Mesenteric fat pad (tissue), 1 donor: ENCODE data around the gene GCNT2. TPM values are rescaled to one million over a fixed set of nuclear protein-coding genes. Genes with fewer than 3 reads are reported as not detected.
"Not testable (repeated sequence)": the region's sequence is repeated elsewhere in the genome, so short reads cannot be mapped to it uniquely, and the experiment has no call there.

Experiments
- DNase-seq: peaks from one replicate; pipeline ENCODE4 v3.0.0-alpha.2; 2020; ENCODE audit warnings: low spot score
- long read RNA-seq: library from polyadenylated mRNA; unstranded; transcript quantifications from one replicate; pipeline ENCODE4 v2.0.0, GENCODE V29; 2020
- total RNA-seq: library from RNA; stranded (reverse); fragmentation: NEBNext Ultra II Directional; extraction: Animal tissue kit (Norgen Biotek cat#: 25700); gene quantifications from one replicate; pipeline ENCODE4 v1.2.1, GENCODE V29; 2021
- donor health status: DM: yes; HTN: yes; CAD: no.

The GCNT2 gene
- total RNA-seq, result 3.0 TPM
- long read RNA-seq, partial matches to known transcripts, result 0 of 3 reads
- long read RNA-seq, other reads (novel, unspliced or antisense), result 2 of 3 reads

- DNase-seq, result no peak
Measured at GRCh38 chr6:10521104-10521808, at the start of gene GCNT2. GCNT2 (plus strand) TSS chr6:10521351; CDS start chr6:10528912, 7,561 bp downstream.

DNA sequence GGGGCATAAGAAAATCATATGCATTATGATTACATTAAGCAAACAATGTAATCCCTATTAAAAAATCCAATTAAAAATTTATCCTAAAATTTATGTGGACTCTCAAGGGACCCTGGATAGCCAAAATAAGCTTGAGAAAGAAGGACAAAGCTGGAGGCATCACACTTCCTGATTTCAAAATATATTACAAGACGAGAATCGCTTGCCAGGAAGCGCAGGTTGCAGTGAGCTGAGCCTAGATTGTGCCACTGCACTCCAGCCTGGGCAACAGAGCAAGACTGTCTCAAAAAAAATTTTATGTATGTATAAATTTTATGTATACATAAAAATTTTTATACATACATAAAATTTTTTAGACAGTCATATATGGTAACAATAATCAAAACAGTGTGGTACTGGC lies 48.5 kb upstream of the GCNT2 start:
- no peak for DNase-seq

DNA sequence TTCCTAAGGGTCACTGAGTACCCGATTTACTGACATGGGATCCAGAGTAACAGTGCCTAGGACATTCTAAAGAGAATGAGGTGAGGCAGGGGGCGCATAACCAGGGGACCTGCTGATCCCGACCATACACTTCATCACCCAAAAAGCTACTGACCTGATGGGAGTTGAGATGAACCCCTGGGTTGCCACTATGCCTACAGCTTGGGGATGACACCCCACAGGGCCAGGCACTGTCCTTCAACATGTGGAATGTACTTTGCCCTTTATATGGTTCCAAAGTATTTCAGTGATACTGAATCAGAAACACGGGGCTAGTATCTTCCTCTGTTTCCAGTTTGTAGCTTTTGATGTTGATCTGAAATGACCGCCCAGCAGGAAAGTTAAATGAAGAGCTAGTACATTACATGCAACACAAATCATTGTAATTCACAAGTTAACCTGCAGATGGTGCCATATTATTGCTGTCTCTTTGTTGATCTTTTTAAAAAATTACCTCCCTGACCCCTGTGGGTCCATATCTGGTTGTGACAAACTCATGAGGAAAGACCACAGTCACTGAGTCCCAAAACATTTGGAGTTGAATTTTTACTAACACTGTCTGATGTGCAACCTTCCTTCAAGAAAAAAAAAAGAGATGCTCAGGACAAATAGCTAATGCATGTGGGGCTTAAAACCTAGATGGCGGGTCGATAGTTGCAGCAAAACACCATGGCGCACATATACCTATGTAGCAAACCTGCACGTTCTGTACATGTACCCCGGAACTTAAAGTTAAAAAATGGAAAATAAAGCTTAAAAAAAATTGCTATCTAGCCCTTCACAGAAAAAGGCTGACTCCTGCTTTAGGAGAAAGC lies 42.7 kb upstream of the GCNT2 start:
- DNase-seq, result no peak

- no peak for DNase-seq
Measured at GRCh38 chr6:10479939-10480700, 41.0 kb upstream of the GCNT2 start.

DNA sequence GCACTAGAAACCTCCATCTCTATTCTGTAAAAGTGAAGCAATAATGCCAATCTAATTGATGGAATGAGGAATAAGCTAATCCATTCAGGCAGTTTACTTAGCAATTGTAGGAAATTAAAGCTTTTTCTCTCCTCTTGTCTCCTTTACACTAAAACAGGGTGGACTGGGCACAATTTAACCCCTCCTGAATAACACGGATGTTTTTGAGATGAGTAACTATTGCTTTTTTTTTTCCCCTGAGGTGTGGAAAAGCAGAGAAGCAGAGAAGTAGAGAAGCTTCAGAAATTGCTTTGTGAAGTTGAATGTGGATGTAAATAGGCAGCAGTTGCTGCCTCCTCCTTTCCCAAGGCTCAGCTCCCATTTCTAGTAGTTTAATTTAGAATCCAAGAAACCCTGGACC lies 40.0 kb upstream of the GCNT2 start:
- DNase-seq, result no peak

DNA sequence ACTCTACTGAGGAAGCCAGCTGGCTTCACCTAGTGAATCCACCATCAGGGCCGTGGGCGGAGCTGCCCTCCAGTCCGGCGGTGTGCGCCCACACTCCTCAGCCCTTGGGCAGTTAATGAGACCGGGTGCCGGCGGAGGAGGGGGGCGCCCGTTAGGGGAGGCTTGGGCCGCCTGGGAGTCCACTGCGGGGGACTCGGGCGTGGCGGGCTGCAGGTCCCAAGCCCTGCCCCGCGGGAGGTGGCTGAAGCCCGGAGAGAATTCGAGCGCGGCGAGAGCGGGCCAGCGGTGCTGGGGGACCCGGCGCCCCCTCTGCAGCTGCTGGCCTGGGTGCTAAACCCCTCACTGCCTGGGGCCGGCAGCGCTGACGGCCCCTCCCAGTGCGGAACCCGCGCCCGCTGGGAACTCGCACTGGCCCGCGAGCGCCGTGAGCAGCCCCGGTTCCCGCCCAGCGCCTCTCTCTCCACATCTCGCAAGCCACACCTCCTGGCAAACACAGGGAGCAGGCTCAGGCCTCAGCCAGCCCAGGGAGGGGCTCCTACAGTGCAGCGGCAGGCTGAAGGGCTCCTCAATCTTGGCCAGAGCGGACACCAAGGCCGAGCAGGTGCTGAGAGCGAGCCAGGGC lies 38.4 kb upstream of the GCNT2 start:
- no peak for DNase-seq

- DNase-seq, result no peak
Measured at GRCh38 chr6:10484912-10485311, 36.2 kb upstream of the GCNT2 start.

- DNase-seq, result no peak
Measured at GRCh38 chr6:10485406-10485805, 35.7 kb upstream of the GCNT2 start.

DNA sequence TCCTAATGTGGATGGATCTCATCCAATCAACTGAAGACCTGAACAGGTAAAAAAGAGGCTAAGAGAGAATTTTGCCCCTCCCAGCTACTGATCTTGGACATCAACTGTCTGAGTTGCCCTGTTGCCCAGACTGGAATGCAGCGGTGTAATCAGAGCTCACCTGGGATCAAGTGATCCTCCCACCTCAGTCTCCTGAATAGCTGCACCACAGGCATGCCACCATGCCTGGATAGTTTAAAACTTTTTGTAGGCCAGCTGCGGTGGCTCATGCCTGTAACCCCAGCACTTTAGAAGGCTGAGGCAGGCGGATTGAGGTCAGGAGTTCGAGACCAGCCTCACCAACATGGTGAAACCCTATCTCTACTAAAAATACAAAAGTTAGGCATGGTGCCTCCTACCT lies 34.9 kb upstream of the GCNT2 start:
- no peak for DNase-seq

DNA sequence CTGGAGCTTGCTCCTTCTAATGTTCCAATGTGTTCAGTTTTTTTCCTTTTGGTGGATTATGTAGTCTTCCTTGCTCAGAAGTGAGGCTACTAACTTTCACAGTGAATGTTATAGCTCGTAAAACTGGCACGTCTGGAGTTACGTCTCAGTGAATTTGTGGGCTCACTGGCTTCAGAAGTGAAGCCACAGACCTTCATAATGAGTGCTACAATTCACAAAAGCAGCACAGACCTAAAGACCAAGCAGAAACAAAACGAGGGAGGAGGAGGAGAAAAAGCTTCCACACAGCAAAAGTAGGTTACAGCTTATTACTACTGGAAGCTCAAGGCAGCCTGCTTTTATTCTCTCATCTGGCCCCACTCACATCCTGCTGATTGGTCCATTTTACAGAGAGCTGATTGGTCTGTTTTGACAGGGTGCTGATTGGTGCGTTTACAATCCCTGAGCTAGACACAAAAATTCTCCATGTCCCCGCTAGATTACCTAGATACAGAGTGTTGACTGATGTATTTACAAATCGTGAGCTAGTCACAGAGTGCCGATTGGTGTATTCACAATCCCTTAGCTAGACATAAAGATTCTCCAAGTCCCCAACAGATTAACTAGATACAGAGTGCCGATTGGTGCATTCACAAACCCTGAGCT lies 34.1 kb upstream of the GCNT2 start:
- DNase-seq, result not testable (repeated sequence)

DNA sequence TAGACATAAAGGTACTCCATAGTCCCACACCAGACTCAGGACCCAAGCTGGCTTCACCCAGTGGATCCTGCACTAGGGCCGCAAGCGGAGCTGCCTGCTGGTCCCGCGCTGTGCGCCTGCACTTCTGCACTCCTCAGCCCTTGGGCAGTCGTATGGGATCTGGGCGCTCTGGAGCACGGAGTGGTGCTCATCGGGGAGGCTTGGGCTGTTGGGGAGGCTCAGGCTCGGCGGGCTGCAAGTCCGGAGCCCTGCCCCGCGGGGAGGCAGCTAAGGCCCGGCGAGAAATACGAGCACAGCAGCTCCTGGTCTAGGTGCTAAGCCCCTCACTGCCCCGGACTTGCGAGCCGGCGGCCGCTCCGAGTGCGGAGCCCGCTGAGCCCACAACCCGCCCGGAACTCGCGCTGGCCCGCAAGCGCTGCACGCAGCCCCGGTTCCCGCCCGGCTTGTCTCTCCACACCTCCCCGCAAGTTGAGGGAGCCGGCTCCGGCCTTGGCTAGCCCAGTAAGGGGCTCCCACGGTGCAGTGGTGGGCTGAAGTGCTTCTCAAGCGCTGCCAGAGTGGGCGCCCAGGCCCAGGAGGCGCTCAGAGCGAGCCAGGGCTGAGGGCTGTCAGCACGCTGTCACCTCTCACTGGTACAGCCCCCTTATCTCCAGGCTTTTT lies 33.4 kb upstream of the GCNT2 start:
- DNase-seq, result no peak

GRCh38 chr6:10491463-10491862 lies 29.7 kb upstream of the GCNT2 start:
- DNase-seq, result no peak

GRCh38 chr6:10491905-10492304 lies 29.2 kb upstream of the GCNT2 start:
- not testable (repeated sequence) for DNase-seq

DNA sequence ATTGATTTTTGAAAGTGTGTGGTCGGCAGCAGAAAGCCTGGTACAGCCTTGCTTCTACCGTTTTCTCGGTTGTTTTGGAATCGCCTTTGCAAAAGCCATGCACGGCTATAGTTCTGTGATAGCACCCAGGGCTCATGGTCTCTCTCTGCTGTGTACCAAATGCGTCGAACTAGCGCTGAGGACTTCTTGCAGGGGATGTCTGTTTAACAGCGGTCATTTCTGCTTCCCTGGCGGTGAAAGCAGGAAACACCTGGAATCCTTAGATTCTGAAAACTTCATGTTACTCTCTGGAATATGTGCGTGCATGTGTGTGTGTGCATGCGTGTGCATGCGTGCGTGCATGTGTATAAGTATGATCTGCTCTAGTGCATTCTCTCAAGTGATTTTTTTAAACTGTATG lies 26.1 kb upstream of the GCNT2 start:
- no peak for DNase-seq

DNA sequence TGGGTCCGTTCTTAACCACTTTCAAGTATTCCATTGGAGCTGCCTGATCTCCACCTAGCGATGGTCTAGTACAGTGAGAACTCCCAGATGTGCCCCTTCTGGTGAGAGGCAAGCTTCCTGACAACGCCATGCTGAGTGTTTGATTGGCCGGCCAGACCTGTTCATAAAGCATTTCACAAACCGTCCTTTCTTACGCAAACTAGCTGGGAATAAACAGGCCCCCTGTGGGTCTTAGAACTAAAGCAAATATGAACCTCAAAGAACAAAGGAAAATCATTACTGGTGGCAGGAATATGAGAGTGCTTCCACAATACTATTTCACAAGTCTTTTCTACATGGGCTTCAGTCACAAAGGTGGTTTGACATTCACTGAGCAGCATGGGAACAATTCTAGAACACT lies 15.6 kb upstream of the GCNT2 start:
- no peak for DNase-seq

DNA sequence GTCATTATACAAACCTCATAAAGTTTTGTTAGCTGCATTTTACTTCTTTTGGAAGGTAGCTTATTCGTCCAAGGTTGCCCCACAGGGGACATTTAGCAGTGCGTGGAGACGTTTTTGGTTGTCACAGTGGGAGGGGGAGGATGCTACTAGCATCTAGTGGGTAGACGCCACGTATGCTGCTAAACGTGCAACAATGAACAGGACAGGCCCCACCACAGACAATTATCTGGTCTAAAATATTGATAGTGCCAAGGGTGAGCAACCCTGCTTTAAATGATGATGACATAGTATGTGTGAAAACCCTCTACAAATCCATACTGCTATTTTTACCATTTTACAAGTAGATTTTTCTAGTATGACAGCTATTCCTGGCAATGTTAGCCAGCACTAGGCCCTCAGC lies 13.9 kb upstream of the GCNT2 start:
- no peak for DNase-seq

- no peak for DNase-seq
Measured at GRCh38 chr6:10507715-10508114, 13.4 kb upstream of the GCNT2 start.

- no peak for DNase-seq
Measured at GRCh38 chr6:10510592-10511367, 10.4 kb upstream of the GCNT2 start.

- no peak for DNase-seq
Measured at GRCh38 chr6:10511477-10511876, 9.7 kb upstream of the GCNT2 start.
